ENCODE measurements around the gene CNIH3.

DNA sequence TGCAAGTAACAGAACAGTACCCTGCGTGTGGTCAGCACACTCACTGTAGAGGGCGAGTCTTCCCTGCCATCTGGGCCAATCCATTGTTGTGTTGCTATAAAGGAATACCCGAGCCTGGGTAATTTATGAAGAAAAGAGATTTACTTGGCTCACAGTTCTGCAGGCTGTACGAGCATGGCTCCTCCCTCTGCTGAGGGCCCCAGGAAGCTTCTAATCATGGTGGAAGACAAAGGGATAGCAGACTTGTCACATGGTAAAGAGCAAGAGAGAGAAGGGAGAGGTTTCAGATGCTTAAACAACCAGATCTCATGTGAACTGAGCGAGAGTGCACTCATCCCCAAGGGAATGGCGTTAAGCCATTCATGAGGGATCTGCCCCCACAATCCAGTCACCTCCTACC is 126.2 kb downstream of the CNIH3 start:
- TF ChIP-seq CTCF (IDR thresholded peaks at IDR 0.05) (no peak), POLR2A (IDR thresholded peaks at IDR 0.05) (no peak)
